Measurements from ENCODE around the gene SPOCK1.

The SPOCK1 gene

GRCh38 chr5:137398154-137398553 lies 101.0 kb downstream of the SPOCK1 start:
- no peaks in the 10 kb centered on the region for H3K4me1 ChIP-seq (ENCODE audit: insufficient read depth, low read length)
- no peak for TF ChIP-seq EZH2 (IDR thresholded peaks at IDR 0.05; ENCODE audit: borderline replicate concordance, low read depth, low read length, severe bottlenecking)
- no peak for TF ChIP-seq CTCF (IDR thresholded peaks at IDR 0.05; ENCODE audit: borderline replicate concordance, extremely low read depth, low read length, poor library complexity, severe bottlenecking)
- ATAC-seq (ENCODE audit: insufficient read depth, low read depth) (no peak), DNase-seq (no peak)
- no peak overlapping the region for H3K4me3 ChIP-seq (ENCODE audit: low read depth in 1 of 2, low read length in 2 of 2)
- peaks cover 14% of the 10 kb centered on the region for H3K27me3 ChIP-seq (ENCODE audit: insufficient read depth, low read length, poor library complexity)
- no peak overlapping the region for H3K4me2 ChIP-seq (ENCODE audit: insufficient read depth, low read length)
- no peak overlapping the region for H3K27ac ChIP-seq (ENCODE audit: low read length)
- H3K36me3 ChIP-seq (ENCODE audit: insufficient read depth, low read length), result no peaks in the 10 kb centered on the region
- H3K79me2 ChIP-seq (ENCODE audit: insufficient read depth, low read length), result no peaks in the 10 kb centered on the region
- no peak overlapping the region for H3K9ac ChIP-seq (ENCODE audit: low read depth, low read length)
- H2AFZ ChIP-seq (ENCODE audit: low read depth, low read length), result no peak overlapping the region
- H4K20me1 ChIP-seq (ENCODE audit: insufficient read depth, low read length), result no peaks in the 10 kb centered on the region
- no peaks in the 10 kb centered on the region for H3K9me3 ChIP-seq (ENCODE audit: insufficient read depth, low read length, severe bottlenecking)

GRCh38 chr5:137395011-137395755 lies 103.9 kb downstream of the SPOCK1 start:
- peaks cover 2% of the 10 kb centered on the region for H3K27me3 ChIP-seq (ENCODE audit: insufficient read depth, low read length, poor library complexity)
- ATAC-seq (ENCODE audit: insufficient read depth, low read depth) (no peak), DNase-seq (no peak)
- no peaks in the 10 kb centered on the region for H3K79me2 ChIP-seq (ENCODE audit: insufficient read depth, low read length)
- no peaks in the 10 kb centered on the region for H3K9me3 ChIP-seq (ENCODE audit: insufficient read depth, low read length, severe bottlenecking)
- no peaks in the 10 kb centered on the region for H3K36me3 ChIP-seq (ENCODE audit: insufficient read depth, low read length)
- no peak overlapping the region for H3K27ac ChIP-seq (ENCODE audit: low read length)
- no peak overlapping the region for H3K4me3 ChIP-seq (ENCODE audit: low read depth in 1 of 2, low read length in 2 of 2)
- H2AFZ ChIP-seq (ENCODE audit: low read depth, low read length), result no peak overlapping the region
- H3K4me2 ChIP-seq (ENCODE audit: insufficient read depth, low read length), result no peak overlapping the region
- no peaks in the 10 kb centered on the region for H4K20me1 ChIP-seq (ENCODE audit: insufficient read depth, low read length)
- H3K9ac ChIP-seq (ENCODE audit: low read depth, low read length), result no peak overlapping the region
- TF ChIP-seq EZH2 (IDR thresholded peaks at IDR 0.05; ENCODE audit: borderline replicate concordance, low read depth, low read length, severe bottlenecking), result no peak
- TF ChIP-seq CTCF (IDR thresholded peaks at IDR 0.05; ENCODE audit: borderline replicate concordance, extremely low read depth, low read length, poor library complexity, severe bottlenecking), result no peak
- H3K4me1 ChIP-seq (ENCODE audit: insufficient read depth, low read length), result no peaks in the 10 kb centered on the region

GRCh38 chr5:137394380-137394779 lies 104.7 kb downstream of the SPOCK1 start:
- Histone ChIP-seq H3K27ac (ENCODE audit: low read length) (no peak overlapping the region), H2AFZ (ENCODE audit: low read depth, low read length) (no peak overlapping the region), H3K4me2 (ENCODE audit: insufficient read depth, low read length) (no peak overlapping the region), H3K27me3 (ENCODE audit: insufficient read depth, low read length, poor library complexity) (peaks cover 2% of the 10 kb centered on the region), H3K9me3 (ENCODE audit: insufficient read depth, low read length, severe bottlenecking) (no peaks in the 10 kb centered on the region), H3K9ac (ENCODE audit: low read depth, low read length) (no peak overlapping the region), H3K79me2 (ENCODE audit: insufficient read depth, low read length) (no peaks in the 10 kb centered on the region), H4K20me1 (ENCODE audit: insufficient read depth, low read length) (no peaks in the 10 kb centered on the region), H3K36me3 (ENCODE audit: insufficient read depth, low read length) (no peaks in the 10 kb centered on the region), H3K4me1 (ENCODE audit: insufficient read depth, low read length) (no peaks in the 10 kb centered on the region), H3K4me3 (ENCODE audit: low read depth in 1 of 2, low read length in 2 of 2) (no peak overlapping the region)
- DNase-seq (no peak), ATAC-seq (ENCODE audit: insufficient read depth, low read depth) (no peak)
- TF ChIP-seq EZH2 (IDR thresholded peaks at IDR 0.05; ENCODE audit: borderline replicate concordance, low read depth, low read length, severe bottlenecking) (no peak), CTCF (IDR thresholded peaks at IDR 0.05; ENCODE audit: borderline replicate concordance, extremely low read depth, low read length, poor library complexity, severe bottlenecking) (no peak)
